ENCODE results near the gene SLC38A10. TPM values are rescaled to one million over a fixed set of nuclear protein-coding genes. Genes with fewer than 3 reads are reported as not detected.

SLC38A10 gene
- total and polyA plus RNA-seq, 10 of the 15 experiments (the other 5 are each of a cell fraction or from before 2014, with no cell fraction given): 0.52 to 67.9 (median 22.1) TPM

DNA sequence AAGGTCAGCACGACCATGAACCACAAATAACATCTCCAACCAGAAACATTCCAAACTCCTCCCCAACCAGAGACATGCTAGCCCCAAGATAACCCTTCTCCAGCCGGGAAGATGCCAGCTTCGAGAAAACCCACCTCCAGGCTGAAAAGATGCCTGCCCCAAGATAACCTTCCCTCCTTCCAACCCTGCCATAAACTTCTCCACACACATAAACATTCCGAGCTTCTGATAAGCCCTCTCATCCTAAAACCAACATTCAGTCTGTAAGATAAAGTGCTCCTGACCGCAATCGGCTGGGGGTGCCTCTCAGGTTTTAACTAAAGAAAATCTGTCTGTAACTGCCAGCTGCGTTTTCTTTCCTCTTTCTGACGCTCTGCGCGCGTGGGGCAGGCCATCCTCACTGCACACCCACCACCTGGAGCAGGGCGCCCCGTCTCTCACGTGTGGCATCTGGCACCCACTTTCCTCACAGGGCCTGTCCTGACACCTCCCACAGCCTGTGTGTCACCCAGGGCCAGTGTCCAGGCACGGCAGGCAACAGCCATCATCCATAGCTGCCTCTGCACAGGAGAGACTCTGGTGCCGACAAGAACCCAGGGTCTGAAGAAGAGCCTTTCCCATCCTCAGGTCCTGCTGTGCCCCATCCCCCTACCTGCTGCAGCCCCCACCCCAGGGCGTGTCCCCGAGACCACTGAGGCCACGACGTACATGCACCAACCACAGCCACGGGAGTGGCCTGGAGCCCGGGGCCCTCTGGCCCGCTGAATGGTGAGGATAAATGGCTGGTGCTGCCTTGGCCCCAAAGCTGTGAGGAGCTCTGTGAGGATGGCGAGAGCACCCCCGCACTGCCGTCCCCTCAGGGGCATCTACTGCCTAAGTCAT is 59.9 kb downstream of the SLC38A10 start:
- no peaks in the 10 kb centered on the region for H3K9me3 ChIP-seq (replicated peaks; ENCODE audit: control insufficient read depth, insufficient read depth, low read length)
- intact Hi-C loops (cut with micrococcal nuclease; ENCODE audit: unreplicated experiment): no loop called here
- no peak for FAIRE-seq
- SMC1A ChIA-PET (ENCODE audit: uncharacterized antibody, unreplicated experiment): no interaction called here
- CTCF ChIA-PET: no interaction called here
- POLR2A ChIA-PET: no interaction called here
- peaks cover 0 to 9% of the 10 kb centered on the region in 2 experiments; a peak in 2 of 4 replicates for H3K36me3 ChIP-seq (ENCODE audit: control insufficient read depth in 2 of 2, insufficient read depth in 2 of 2, low read length in 1 of 2)
- H4K20me1 ChIP-seq (ENCODE audit: control insufficient read depth, insufficient read depth): no peaks in the 10 kb centered on the region
- no peak for ATAC-seq
- in situ Hi-C loops (cut with MboI): loop anchor here (25.0 kb wide), 1 partner anchor 223 kb away; no protein-coding TSS in a partner anchor
- H3K79me2 ChIP-seq (ENCODE audit: control insufficient read depth, insufficient read depth, low read length): peaks cover 25% of the 10 kb centered on the region
- no peak for DNase-seq (ENCODE audit: low read depth, low spot score)
- H3K4me1 ChIP-seq (ENCODE audit: control insufficient read depth, insufficient read depth, low read length): peaks cover 7% of the 10 kb centered on the region
- no peak overlapping the region for H3K9ac ChIP-seq (ENCODE audit: control insufficient read depth, insufficient read depth, low read length)
- no peaks in the 10 kb centered on the region for H3K27me3 ChIP-seq (replicated peaks in 1 of 2; ENCODE audit: control insufficient read depth in 2 of 2, insufficient read depth in 2 of 2, low read length in 1 of 2)
- 85% methylated on average over 26 of the region's 26 CpGs for WGBS (ENCODE audit: insufficient coverage, insufficient replicate concordance, low lambda C conversion rate, missing lambda C conversion rate)
- RAD21 ChIA-PET (ENCODE audit: unreplicated experiment): no interaction called here
- H3K27ac ChIP-seq (ENCODE audit: control insufficient read depth, insufficient read depth): no peak overlapping the region
- H3K4me2 ChIP-seq (ENCODE audit: control insufficient read depth, insufficient read depth): no peak overlapping the region
- H3K4me3 ChIP-seq: no peak overlapping the region
- TF ChIP-seq, protein P1, sequence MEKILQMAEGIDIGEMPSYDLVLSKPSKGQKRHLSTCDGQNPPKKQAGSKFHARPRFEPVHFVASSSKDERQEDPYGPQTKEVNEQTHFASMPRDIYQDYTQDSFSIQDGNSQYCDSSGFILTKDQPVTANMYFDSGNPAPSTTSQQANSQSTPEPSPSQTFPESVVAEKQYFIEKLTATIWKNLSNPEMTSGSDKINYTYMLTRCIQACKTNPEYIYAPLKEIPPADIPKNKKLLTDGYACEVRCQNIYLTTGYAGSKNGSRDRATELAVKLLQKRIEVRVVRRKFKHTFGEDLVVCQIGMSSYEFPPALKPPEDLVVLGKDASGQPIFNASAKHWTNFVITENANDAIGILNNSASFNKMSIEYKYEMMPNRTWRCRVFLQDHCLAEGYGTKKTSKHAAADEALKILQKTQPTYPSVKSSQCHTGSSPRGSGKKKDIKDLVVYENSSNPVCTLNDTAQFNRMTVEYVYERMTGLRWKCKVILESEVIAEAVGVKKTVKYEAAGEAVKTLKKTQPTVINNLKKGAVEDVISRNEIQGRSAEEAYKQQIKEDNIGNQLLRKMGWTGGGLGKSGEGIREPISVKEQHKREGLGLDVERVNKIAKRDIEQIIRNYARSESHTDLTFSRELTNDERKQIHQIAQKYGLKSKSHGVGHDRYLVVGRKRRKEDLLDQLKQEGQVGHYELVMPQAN (conservative IDR thresholded peaks at IDR 0.05): no peak
- H2AFZ ChIP-seq (ENCODE audit: control insufficient read depth, low read depth, low read length): no peak overlapping the region
- BruUV-seq (replicated peaks): no TSS peak

DNA sequence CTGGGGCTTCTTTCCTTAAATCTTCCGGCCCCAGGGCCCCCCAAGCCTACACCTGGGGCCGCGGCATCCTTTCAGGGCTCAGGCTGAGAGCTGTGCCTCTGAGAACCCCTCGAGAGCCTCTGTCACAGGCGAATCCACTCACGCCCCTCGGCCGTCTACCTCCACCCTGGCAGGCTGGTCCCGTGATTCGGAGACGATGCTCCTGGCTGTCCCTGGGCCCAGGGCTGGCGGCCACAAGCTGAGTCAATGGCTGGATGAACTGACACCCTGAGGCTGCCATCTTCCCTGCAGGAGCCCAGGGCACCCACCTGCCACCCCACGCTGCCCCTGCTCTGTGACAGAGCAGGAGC is 60.6 kb downstream of the SLC38A10 start:
- POLR2A ChIA-PET: interaction anchor here (0.6 kb wide), 1 partner anchor 61 kb away, joined by 8 read pairs; the partner anchor contains the start of gene SLC38A10
- Histone ChIP-seq H3K9me3 (replicated peaks; ENCODE audit: control insufficient read depth, insufficient read depth, low read length) (no peaks in the 10 kb centered on the region), H4K20me1 (ENCODE audit: control insufficient read depth, insufficient read depth) (no peaks in the 10 kb centered on the region), H3K79me2 (ENCODE audit: control insufficient read depth, insufficient read depth, low read length) (peaks cover 18% of the 10 kb centered on the region), H2AFZ (ENCODE audit: control insufficient read depth, low read depth, low read length) (no peak overlapping the region), H3K27ac (ENCODE audit: control insufficient read depth, insufficient read depth) (no peak overlapping the region), H3K4me2 (ENCODE audit: control insufficient read depth, insufficient read depth) (no peak overlapping the region), H3K4me3 (no peak overlapping the region), H3K4me1 (ENCODE audit: control insufficient read depth, insufficient read depth, low read length) (peaks cover 7% of the 10 kb centered on the region), H3K36me3 (ENCODE audit: control insufficient read depth in 2 of 2, insufficient read depth in 2 of 2, low read length in 1 of 2) (peaks cover 4 to 9% of the 10 kb centered on the region in 2 experiments; a peak in 3 of 4 replicates), H3K9ac (ENCODE audit: control insufficient read depth, insufficient read depth, low read length) (no peak overlapping the region), H3K27me3 (replicated peaks in 1 of 2; ENCODE audit: control insufficient read depth in 2 of 2, insufficient read depth in 2 of 2, low read length in 1 of 2) (no peaks in the 10 kb centered on the region)
- TF ChIP-seq, protein P2, sequence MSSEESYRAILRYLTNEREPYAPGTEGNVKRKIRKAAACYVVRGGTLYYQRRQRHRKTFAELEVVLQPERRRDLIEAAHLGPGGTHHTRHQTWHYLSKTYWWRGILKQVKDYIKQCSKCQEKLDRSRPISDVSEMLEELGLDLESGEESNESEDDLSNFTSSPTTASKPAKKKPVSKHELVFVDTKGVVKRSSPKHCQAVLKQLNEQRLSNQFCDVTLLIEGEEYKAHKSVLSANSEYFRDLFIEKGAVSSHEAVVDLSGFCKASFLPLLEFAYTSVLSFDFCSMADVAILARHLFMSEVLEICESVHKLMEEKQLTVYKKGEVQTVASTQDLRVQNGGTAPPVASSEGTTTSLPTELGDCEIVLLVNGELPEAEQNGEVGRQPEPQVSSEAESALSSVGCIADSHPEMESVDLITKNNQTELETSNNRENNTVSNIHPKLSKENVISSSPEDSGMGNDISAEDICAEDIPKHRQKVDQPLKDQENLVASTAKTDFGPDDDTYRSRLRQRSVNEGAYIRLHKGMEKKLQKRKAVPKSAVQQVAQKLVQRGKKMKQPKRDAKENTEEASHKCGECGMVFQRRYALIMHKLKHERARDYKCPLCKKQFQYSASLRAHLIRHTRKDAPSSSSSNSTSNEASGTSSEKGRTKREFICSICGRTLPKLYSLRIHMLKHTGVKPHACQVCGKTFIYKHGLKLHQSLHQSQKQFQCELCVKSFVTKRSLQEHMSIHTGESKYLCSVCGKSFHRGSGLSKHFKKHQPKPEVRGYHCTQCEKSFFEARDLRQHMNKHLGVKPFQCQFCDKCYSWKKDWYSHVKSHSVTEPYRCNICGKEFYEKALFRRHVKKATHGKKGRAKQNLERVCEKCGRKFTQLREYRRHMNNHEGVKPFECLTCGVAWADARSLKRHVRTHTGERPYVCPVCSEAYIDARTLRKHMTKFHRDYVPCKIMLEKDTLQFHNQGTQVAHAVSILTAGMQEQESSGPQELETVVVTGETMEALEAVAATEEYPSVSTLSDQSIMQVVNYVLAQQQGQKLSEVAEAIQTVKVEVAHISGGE (CRISPR knock-in tag; IDR thresholded peaks at IDR 0.05): no peak
- TF ChIP-seq NR2C1 (IDR thresholded peaks at IDR 0.05): no peak
- TF ChIP-seq BCL11A (IDR thresholded peaks at IDR 0.05; ENCODE audit: low read depth, low read length): no peak
- TF ChIP-seq PML (IDR thresholded peaks at IDR 0.05; ENCODE audit: low read length): no peak
- no peak for TF ChIP-seq RAD51 (IDR thresholded peaks at IDR 0.05)
- TF ChIP-seq SP1 (IDR thresholded peaks at IDR 0.05; ENCODE audit: low read depth, low read length): no peak
- RAD21 ChIA-PET (ENCODE audit: unreplicated experiment): no interaction called here
- no peak for FAIRE-seq
- CTCF ChIA-PET: no interaction called here
- intact Hi-C loops (cut with micrococcal nuclease; ENCODE audit: unreplicated experiment) (no loop called here), in situ Hi-C loops (cut with MboI) (loop anchor here (25.0 kb wide), 1 partner anchor 222 kb away; no protein-coding TSS in a partner anchor)
- ATAC-seq: no peak
- SMC1A ChIA-PET (ENCODE audit: uncharacterized antibody, unreplicated experiment): no interaction called here
- no TSS peak for BruUV-seq (replicated peaks)
- DNase-seq (ENCODE audit: low read depth, low spot score): no peak
- 96% methylated on average over 13 of the region's 13 CpGs for WGBS (ENCODE audit: insufficient coverage, insufficient replicate concordance, low lambda C conversion rate, missing lambda C conversion rate)
